Ishikawa (cell line): ENCODE results near the gene IGSF8.

Experiments
- CEBPB ChIP-seq: IDR thresholded peaks from 2 replicates; pipeline ENCODE4 v1.6.1; 2012
- CREB1 ChIP-seq: IDR thresholded peaks from 2 replicates; pipeline ENCODE4 v1.6.1; 2012; ENCODE audit warnings: low read depth
- EGR1 ChIP-seq: IDR thresholded peaks from 2 replicates; pipeline ENCODE4 v1.6.1; 2012
- EP300 ChIP-seq: IDR thresholded peaks from 2 replicates; pipeline ENCODE4 v1.6.1; 2012; ENCODE audit warnings: borderline replicate concordance
- FOXM1 ChIP-seq: IDR thresholded peaks from 2 replicates; pipeline ENCODE4 v1.6.1; 2012; ENCODE audit warnings: low read depth, borderline replicate concordance
- NFIC ChIP-seq: IDR thresholded peaks from 2 replicates; pipeline ENCODE4 v1.6.1; 2012
- RAD21 ChIP-seq: IDR thresholded peaks from 2 replicates; pipeline ENCODE4 v1.6.1; 2012; ENCODE audit warnings: low read depth
- REST ChIP-seq: IDR thresholded peaks from 2 replicates; pipeline ENCODE4 v1.6.1; 2012; ENCODE audit warnings: low read depth, mild to moderate bottlenecking
- TAF1 ChIP-seq: IDR thresholded peaks from 2 replicates; pipeline ENCODE4 v1.6.1; 2012; ENCODE audit warnings: low read depth, mild to moderate bottlenecking
- TCF12 ChIP-seq: IDR thresholded peaks from 2 replicates; pipeline ENCODE4 v1.6.1; 2012; ENCODE audit warnings: low read depth
- TEAD4 ChIP-seq: IDR thresholded peaks from 2 replicates; pipeline ENCODE4 v1.6.1; 2012
- USF1 ChIP-seq: IDR thresholded peaks from 2 replicates; pipeline ENCODE4 v1.6.1; 2012
- YY1 ChIP-seq: IDR thresholded peaks from 2 replicates; pipeline ENCODE4 v1.6.1; 2012; ENCODE audit warnings: low read depth
- ZBTB7A ChIP-seq: IDR thresholded peaks from 2 replicates; pipeline ENCODE4 v1.6.1; 2012; ENCODE audit warnings: low read depth
- TF ChIP-seq, protein P1 (sequence below): IDR thresholded peaks from 2 replicates; pipeline ENCODE4 v1.6.1; 2012

The IGSF8 gene

DNA sequence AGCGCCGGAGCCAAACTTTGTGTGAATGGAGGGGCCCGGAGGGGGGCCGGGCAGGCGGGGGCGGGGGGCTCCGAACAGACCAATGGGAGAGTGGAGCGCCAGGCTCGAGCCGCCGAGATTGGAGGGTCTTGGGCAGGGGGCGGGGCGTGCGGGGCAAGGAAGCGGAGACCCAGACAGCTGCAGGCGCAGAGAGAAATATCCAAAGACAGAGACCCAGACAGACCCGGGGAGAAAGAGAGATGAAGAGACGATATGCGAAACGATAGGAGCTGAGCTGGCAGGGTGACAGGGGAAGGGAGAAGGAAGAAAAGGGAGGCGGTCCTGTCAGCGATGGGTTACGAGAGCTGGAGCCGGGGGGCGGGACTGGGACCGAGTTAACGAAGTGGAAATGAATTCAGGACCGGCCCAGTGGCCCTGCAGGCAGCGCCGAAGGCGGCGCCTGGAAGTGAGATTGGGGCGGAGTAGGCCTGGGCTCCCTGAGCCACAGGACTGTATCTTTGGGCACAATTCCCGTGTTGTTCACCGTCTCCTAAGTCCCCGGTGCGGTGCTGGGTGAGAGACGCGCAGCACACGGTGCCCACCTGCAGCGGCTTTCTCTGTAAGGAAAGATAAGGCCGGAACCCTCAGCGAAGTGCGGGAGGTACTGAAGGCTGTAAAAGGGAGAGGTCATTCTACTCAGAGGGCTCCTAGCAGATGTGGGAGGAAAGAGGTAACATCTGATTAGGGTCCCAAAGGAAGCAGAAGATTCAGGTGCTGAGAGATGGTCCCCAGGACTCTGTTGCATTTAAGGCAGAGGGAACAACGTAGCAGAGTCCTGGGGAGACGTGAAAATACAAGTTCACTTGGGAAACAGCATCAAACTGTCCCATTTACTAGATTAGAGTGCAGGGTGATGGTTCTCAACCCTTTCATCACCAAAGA lies 27.9 kb downstream of the IGSF8 start:
- TF ChIP-seq, protein P1, sequence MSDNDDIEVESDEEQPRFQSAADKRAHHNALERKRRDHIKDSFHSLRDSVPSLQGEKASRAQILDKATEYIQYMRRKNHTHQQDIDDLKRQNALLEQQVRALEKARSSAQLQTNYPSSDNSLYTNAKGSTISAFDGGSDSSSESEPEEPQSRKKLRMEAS = 0 out of 2 replicates have a peak, but pooled peaks have one; percentile 20
- TF ChIP-seq RAD21 = no peak

DNA sequence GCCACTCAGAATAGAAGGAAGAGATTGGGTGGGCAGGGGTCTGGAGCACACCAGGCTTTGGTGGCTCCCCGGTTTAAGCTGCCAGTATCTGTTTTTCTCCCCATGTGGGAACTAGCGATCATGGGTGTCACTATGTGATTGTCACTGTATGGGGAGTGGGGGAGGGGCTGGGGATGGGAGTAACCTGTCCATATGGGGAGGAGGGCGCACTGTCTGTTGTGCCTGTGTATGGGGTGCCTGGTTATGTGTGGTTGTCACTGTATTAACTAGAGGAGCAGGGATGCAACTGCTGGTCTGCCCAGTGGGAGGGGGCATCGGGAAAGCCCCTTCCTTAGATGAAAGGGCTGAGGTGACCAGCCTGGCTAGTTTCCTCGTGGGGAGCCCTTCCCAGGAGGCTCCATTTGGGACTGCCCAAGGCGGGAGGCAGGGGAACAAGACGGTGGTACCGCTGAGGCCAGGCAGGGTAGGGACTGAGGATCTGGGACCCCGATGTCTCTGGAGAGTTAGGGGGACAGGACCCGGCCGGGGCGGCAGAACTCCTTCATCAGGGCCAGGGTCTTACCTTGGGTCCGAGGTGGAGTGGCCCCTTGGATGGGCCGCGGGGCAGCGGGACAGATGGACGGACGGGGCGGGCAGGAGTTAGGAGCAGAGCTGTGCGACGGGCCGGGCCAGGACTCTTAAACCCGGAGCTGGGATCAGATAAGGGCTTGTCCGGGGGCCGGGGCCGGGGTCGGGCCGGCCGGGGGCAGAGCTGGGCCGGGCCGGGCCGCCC lies 28.8 kb downstream of the IGSF8 start, which contains the start of gene KCNJ10:
TSS of gene KCNJ10 (minus strand) at position 701 of the 772 bp plus-strand sequence. CDS start 27,628 bp downstream, outside the sequence.
- TF ChIP-seq REST (no peak), EGR1 (no peak), RAD21 (no peak), TAF1 (no peak), FOXM1 (no peak), USF1 (no peak), CEBPB (no peak), ZBTB7A (no peak), YY1 (no peak), CREB1 (no peak), EP300 (no peak), TCF12 (no peak), NFIC (no peak), TEAD4 (no peak)
- TF ChIP-seq, protein P1 = no peak

GRCh38 chr1:160068225-160068624 lies 30.2 kb downstream of the IGSF8 start:
- no peak for TF ChIP-seq CEBPB
- no peak for TF ChIP-seq CREB1
- TF ChIP-seq NFIC = no peak
- TF ChIP-seq RAD21 = no peak
- no peak for TF ChIP-seq TEAD4
- TF ChIP-seq USF1 = no peak
- TF ChIP-seq, protein P1 = no peak
- no peak for TF ChIP-seq FOXM1
- no peak for TF ChIP-seq TCF12

- TF ChIP-seq CREB1 (no peak), NFIC (no peak), FOXM1 (no peak), TEAD4 (no peak)
Measured at GRCh38 chr1:160066829-160067745, 31.3 kb downstream of the IGSF8 start.

- TF ChIP-seq USF1 (no peak), EP300 (no peak), YY1 (no peak), TAF1 (no peak), TCF12 (no peak), CREB1 (no peak), REST (no peak), EGR1 (no peak), NFIC (no peak), RAD21 (no peak), ZBTB7A (no peak), TEAD4 (no peak), FOXM1 (no peak), CEBPB (no peak)
- TF ChIP-seq, protein P1 = no peak
Measured at GRCh38 chr1:160064746-160065145, 33.7 kb downstream of the IGSF8 start.
